ENCODE measurements around the gene CHRNA4. TPM values are rescaled to one million over a fixed set of nuclear protein-coding genes. Genes with fewer than 3 reads are reported as not detected.

Gene CHRNA4
- total and polyA plus RNA-seq, 7 donors, result 0.01 to 0.41 (median 0.24) TPM; not detected in 4

DNA sequence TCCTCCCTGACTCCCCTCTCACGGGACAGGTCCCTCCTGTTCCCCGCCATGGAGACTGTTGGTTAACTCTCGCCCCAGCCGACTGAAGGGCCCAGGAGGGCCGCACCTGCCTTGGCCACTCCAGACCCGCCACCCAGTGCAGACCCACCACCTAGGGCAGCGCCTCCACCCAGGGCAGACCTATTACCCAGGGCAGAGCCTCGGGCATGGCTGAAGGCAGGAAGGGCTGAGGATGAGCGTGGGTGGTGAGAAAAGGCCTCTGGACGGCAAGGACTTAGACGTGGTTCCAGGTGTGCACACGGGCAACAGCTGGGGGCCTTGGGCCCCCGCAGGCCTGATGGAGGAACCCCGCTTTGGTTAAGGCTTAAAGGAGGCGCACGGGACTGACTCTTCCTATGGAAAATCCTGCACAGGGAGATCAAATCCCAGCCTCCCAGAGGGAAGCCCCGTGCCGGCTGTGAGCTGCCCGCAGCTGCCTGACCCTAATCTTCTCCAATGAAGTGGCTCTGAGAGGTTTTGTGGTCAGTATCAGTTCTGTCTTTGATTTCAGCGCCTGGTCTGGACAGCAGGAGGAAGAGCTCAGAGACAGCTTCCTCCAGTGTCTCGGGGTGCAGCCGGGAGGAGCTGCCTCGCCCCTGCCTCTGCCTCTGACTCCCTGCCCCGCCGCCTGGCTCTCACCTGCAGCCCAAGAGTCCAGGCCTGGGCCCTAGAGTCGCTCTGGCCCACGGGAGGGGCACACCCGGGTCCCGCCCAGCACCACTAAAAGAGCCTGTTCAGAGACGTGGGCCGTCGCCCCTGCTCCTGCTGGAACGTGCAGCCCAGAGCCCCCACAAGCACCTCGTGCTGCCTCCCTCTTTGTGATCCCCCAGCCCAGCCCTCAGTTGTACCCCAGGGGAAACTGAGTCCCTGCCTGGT lies 12.1 kb upstream of the CHRNA4 start:
- H3K27me3 ChIP-seq (ENCODE audit: insufficient read depth in 3 of 3, low read length in 2 of 3), result peaks cover 0 to 59% (median 9%) of the 10 kb centered on the region in 3 donors

DNA sequence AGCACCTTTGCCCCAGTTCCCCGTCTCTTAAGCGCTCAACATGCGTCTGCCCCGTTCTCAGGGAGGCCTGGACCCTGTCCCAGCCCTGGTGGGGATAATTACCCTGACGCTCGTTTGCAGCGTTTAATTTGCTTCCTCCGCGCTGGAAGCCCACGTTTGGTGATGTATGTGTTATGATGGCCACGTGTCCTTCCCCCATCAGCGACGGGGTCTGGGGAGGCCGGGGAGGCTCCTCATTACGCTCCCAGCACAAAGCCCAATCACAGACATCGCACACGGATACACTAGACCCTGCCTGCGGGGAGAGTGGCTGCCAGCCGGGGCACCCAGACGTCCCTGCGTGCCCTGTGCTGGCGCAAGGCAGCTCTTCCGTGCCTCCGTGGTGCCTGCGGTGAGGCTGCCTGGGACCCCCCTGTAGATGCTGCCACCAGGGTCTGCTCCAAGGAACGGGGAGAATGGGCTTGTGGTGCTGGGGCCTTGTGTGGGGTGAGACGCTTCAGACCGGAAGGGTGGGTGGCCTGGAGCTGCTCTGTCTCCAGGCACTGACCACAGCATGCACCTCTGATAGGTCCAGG lies 10.2 kb upstream of the CHRNA4 start:
- Histone ChIP-seq H3K27me3 (ENCODE audit: insufficient read depth in 3 of 3, low read length in 2 of 3) (peaks cover 0 to 51% (median 4%) of the 10 kb centered on the region in 3 donors), H3K9me3 (no peaks in the 10 kb centered on the region), H3K4me1 (no peaks in the 10 kb centered on the region), H3K4me3 (no peak overlapping the region), H3K36me3 (ENCODE audit: insufficient read depth in 1 of 2, low read depth in 1 of 2) (no peaks in the 10 kb centered on the region), H3K27ac (no peak overlapping the region)
- ATAC-seq (no peak), DNase-seq (no peak)
- 50 to 63% (median 54%) methylated on average over 28 of the region's 28 CpGs for WGBS, 3 donors
- intact Hi-C loops (cut with DNase I), result no loop called here
- TF ChIP-seq, protein P1, sequence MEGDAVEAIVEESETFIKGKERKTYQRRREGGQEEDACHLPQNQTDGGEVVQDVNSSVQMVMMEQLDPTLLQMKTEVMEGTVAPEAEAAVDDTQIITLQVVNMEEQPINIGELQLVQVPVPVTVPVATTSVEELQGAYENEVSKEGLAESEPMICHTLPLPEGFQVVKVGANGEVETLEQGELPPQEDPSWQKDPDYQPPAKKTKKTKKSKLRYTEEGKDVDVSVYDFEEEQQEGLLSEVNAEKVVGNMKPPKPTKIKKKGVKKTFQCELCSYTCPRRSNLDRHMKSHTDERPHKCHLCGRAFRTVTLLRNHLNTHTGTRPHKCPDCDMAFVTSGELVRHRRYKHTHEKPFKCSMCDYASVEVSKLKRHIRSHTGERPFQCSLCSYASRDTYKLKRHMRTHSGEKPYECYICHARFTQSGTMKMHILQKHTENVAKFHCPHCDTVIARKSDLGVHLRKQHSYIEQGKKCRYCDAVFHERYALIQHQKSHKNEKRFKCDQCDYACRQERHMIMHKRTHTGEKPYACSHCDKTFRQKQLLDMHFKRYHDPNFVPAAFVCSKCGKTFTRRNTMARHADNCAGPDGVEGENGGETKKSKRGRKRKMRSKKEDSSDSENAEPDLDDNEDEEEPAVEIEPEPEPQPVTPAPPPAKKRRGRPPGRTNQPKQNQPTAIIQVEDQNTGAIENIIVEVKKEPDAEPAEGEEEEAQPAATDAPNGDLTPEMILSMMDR (IDR thresholded peaks at IDR 0.05), result no peak

More for the DNA sequence above, 12.1 kb upstream of the CHRNA4 start:
- intact Hi-C loops (cut with DNase I), result no loop called here
- Histone ChIP-seq H3K27ac (no peak overlapping the region), H3K4me3 (no peak overlapping the region), H3K4me1 (no peaks in the 10 kb centered on the region), H3K9me3 (no peaks in the 10 kb centered on the region), H3K36me3 (ENCODE audit: insufficient read depth in 1 of 2, low read depth in 1 of 2) (no peaks in the 10 kb centered on the region)
- no peak for ATAC-seq
- TF ChIP-seq, protein P1 (IDR thresholded peaks at IDR 0.05), result no peak
- WGBS, 3 donors, result 67 to 76% (median 71%) methylated on average over 32 to 34 of the region's 34 CpGs
- no peak for DNase-seq

GRCh38 chr20:63370618-63371187 lies 9.6 kb upstream of the CHRNA4 start:
- 29 to 37% (median 29%) methylated on average over 21 of the region's 21 CpGs for WGBS, 3 donors
- H3K4me3 ChIP-seq, result no peak overlapping the region
- TF ChIP-seq, protein P1 (IDR thresholded peaks at IDR 0.05), result no peak
- H3K4me1 ChIP-seq, result no peaks in the 10 kb centered on the region
- no peaks in the 10 kb centered on the region for H3K36me3 ChIP-seq (ENCODE audit: insufficient read depth in 1 of 2, low read depth in 1 of 2)
- DNase-seq (no peak), ATAC-seq (no peak)
- intact Hi-C loops (cut with DNase I), result no loop called here
- no peaks in the 10 kb centered on the region for H3K9me3 ChIP-seq
- peaks cover 0 to 50% (median 4%) of the 10 kb centered on the region in 3 donors for H3K27me3 ChIP-seq (ENCODE audit: insufficient read depth in 3 of 3, low read length in 2 of 3)
- no peak overlapping the region for H3K27ac ChIP-seq

DNA sequence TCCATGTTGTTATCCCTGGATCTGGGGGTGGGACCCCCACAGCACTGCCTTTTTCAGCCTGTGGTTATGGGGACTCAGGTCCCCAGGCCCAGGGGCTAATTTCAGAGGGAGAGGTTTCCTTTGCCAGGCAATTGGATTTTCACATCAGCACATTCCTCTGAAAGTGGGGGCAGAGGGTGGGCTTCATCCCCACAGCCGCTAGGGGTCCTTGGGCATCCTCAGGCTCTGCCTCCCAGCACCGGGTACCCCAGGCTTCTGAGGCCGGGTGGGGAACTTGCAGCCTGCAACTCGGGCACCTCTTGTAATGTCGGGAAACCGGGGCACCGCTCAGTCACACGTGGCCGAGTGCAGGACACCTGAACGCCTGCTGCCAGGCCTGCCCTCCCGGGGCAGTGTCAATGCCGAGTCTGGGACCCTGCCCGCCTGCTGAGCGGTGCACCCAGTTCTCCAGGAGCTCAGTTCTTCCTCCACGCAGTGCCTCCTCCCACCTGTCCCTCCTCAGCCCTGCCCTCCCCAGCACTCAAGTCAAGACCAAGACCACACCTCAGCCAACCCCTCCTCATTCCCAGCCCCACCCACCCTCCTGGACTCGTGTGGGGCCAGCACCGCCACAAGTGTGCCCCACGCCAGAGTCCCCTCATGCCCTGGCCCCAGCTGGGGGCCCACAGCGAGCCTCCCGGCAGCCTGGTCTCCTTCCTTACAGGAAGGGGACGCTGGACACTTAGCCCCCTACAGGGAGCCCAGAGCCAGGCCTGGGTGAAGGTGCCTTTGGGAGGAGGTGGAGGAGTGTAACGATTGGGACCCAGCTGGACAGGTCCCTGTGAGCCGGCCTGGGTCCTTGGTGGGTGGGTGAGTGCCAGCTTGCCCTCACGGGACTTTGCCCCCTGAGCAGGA lies 8.8 kb upstream of the CHRNA4 start:
- TF ChIP-seq, protein P1 (IDR thresholded peaks at IDR 0.05), result no peak
- Histone ChIP-seq H3K4me3 (no peak overlapping the region), H3K27ac (no peak overlapping the region), H3K27me3 (ENCODE audit: insufficient read depth in 3 of 3, low read length in 2 of 3) (peaks cover 0 to 54% (median 4%) of the 10 kb centered on the region in 3 donors), H3K9me3 (no peaks in the 10 kb centered on the region), H3K36me3 (ENCODE audit: insufficient read depth in 1 of 2, low read depth in 1 of 2) (no peaks in the 10 kb centered on the region), H3K4me1 (no peaks in the 10 kb centered on the region)
- no peak for ATAC-seq
- intact Hi-C loops (cut with DNase I), result no loop called here
- 71 to 79% (median 76%) methylated on average over 23 to 24 of the region's 24 CpGs for WGBS, 3 donors
- DNase-seq, result no peak

All from psoas muscle (tissue), 8 donors.